Tibial artery (tissue), 4 donors: ENCODE measurements around the gene ZNF681.

Source experiments
- DNase-seq, 2 donors: peaks; one replicate each; pipeline ENCODE4 v3.0.0-alpha.2; 2019
- H3K27ac ChIP-seq, 2 donors: fragments of 200-600 bp; sonication (generic) in 1 of 2; 1 replicate in 1 of 2; 2 replicates in 1 of 2; pipeline ENCODE4 v1.5.1; 2018 to 2019; ENCODE audit warnings: mild to moderate bottlenecking in 1 of 2
- H3K27me3 ChIP-seq, 2 donors: fragments of 200-600 bp; sonication (generic) in 1 of 2; one replicate each; pipeline versions ENCODE4 v1.5.1 to v1.6.0; 2016 to 2019
- H3K36me3 ChIP-seq, 3 donors: fragments of 200-600 bp; sonication (generic) in 2 of 3; one replicate each; pipeline ENCODE4 v1.5.1; 2016 to 2019; ENCODE audit warnings: mild to moderate bottlenecking in 2 of 3
- H3K4me1 ChIP-seq, 4 donors: fragments of 200-600 bp; sonication (generic) in 2 of 4; 1 replicate in 3 of 4; 2 replicates in 1 of 4; pipeline ENCODE4 v1.5.1; 2016 to 2019
- H3K4me3 ChIP-seq, 2 donors: fragments of 200-600 bp; sonication (generic) in 1 of 2; 1 replicate in 1 of 2; 2 replicates in 1 of 2; pipeline ENCODE4 v1.5.1; 2018 to 2019; ENCODE audit warnings: mild to moderate bottlenecking in 2 of 2
- H3K9me3 ChIP-seq, 3 donors: fragments of 200-600 bp; sonication (generic) in 1 of 3; one replicate each; pipeline ENCODE4 v1.5.1; 2016 to 2019
- intact Hi-C: fragments of 100-400 bp; cut with DNase I; formaldehyde crosslinking; loops from one replicate; pipeline ENCODE4 v1.15.0; 2023; ENCODE audit warnings: low total_unique reads
- TF ChIP-seq, protein P1 (sequence below), 2 experiments: fragments of 200-600 bp in 1 of 2; fragments of 450-650 bp in 1 of 2; IDR thresholded peaks; one replicate each; pipeline ENCODE4 v1.5.1; 2017 to 2019; ENCODE audit warnings: antibody characterized with exemption in 2 of 2, mild to moderate bottlenecking in 1 of 2, moderate library complexity in 1 of 2

Gene ZNF681

DNA sequence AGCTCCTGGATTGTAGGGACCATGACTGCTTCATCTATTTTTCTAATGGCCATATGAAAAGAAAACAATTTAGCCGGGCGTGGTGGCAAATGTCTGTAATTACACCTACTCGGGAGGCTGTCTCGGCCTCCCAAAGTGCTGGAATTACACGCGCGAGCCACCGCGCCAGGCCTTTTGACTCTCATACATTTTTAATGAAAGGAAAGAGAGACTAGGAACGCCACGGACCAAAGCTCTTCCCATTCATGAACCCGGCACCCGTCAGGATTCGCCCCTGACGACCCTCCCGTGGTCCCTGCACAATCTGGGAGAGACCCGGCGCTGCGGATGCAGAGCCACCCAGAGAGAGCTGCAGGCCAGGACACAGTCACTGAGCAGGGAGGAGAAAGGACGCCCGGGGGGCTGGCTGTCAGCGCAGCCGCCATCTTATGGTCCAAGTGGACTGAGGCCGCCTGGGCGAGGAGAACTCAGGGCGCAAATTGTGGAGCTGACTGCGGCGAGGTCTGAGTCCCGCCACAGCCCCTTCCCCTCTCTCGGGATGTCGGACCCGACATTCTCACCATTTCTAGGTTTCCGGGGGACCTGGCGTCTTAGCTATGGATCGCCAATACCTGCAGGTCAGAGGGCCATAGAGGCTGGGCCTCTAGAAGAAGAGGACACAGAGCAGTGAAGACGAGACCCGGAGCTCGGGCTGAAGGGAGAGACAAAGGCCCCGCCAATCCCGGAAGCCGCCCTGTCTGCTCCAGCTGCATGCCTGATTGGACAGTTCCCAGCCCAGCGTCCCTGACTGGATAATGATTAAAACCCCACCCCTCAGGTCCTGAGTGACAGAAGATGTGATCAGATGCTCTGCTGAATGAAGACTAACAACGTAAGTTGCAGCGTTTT, at the start of gene ZNF681:
Gene ZNF681 (minus strand): TSS at position 705 of the 888 bp plus-strand sequence. CDS start 142 bp downstream, at position 563.
- H3K27ac ChIP-seq, result peak within 1 kb of the TSS; percentile 65 to 78
- no peaks in the 10 kb centered on the region for H3K9me3 ChIP-seq
- TF ChIP-seq, protein P1, sequence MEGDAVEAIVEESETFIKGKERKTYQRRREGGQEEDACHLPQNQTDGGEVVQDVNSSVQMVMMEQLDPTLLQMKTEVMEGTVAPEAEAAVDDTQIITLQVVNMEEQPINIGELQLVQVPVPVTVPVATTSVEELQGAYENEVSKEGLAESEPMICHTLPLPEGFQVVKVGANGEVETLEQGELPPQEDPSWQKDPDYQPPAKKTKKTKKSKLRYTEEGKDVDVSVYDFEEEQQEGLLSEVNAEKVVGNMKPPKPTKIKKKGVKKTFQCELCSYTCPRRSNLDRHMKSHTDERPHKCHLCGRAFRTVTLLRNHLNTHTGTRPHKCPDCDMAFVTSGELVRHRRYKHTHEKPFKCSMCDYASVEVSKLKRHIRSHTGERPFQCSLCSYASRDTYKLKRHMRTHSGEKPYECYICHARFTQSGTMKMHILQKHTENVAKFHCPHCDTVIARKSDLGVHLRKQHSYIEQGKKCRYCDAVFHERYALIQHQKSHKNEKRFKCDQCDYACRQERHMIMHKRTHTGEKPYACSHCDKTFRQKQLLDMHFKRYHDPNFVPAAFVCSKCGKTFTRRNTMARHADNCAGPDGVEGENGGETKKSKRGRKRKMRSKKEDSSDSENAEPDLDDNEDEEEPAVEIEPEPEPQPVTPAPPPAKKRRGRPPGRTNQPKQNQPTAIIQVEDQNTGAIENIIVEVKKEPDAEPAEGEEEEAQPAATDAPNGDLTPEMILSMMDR (IDR thresholded peaks at IDR 0.05), result no peak
- peak; percentile 90 to 91 for DNase-seq
- peaks cover 0 to 11% (median 4%) of the 10 kb centered on the region in 4 donors for H3K4me1 ChIP-seq
- peak within 1 kb of the TSS; percentile 73 to 74 for H3K4me3 ChIP-seq
- H3K36me3 ChIP-seq, result peaks cover 1 to 2% (median 2%) of the 10 kb centered on the region in 3 donors
- intact Hi-C loops, result no loop called here
- H3K27me3 ChIP-seq, result no peaks in the 10 kb centered on the region

DNA sequence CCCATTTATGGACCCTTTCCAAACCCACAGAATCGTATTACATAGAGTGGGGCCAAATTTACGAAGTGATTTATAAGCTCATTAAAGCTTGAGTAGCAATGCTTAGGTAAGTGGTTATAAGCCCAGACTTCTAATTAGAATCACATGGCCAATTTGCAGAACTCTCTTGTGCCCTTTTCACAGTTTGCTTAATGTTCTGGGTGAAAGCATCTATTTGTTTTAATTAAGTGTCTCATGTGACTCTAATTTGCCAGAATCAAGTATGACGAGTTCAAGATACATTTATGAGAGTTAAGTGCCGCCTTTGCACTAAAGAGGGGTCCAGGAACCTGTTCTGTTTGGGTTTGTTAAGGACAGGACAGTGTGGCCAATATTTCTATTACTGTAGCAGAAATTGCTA, 46.0 kb upstream of the ZNF681 start:
- H3K36me3 ChIP-seq, result peaks cover 0 to 8% (median 0%) of the 10 kb centered on the region in 3 donors
- H3K4me3 ChIP-seq, result no peak overlapping the region
- TF ChIP-seq, protein P1 (IDR thresholded peaks at IDR 0.05), result no peak
- intact Hi-C loops, result no loop called here
- no peak overlapping the region for H3K27ac ChIP-seq
- no peaks in the 10 kb centered on the region for H3K4me1 ChIP-seq
- no peaks in the 10 kb centered on the region for H3K27me3 ChIP-seq
- no peak for DNase-seq
- no peaks in the 10 kb centered on the region for H3K9me3 ChIP-seq

DNA sequence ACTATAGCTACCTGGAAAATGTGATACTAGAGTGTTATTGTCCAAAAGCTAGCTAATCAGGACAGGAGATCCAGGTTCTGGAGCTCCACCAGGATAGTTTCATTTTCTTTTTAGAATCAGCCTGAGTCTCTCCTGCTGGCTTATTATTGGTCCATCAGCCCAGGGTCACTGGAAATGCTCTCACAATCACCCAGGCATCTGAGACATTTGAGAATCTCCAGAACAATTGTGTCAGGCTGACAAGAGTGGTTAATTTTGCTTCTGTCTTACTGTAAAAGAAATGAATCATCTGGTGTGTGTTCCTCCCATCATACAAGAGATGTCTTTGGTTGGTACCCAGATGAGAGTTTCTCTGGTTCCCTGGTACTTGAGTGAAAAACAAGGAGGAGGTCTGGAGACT, 43.6 kb upstream of the ZNF681 start:
- H3K27ac ChIP-seq, result no peak overlapping the region
- DNase-seq, result no peak
- intact Hi-C loops, result no loop called here
- TF ChIP-seq, protein P1 (IDR thresholded peaks at IDR 0.05), result no peak
- no peaks in the 10 kb centered on the region for H3K4me1 ChIP-seq
- no peaks in the 10 kb centered on the region for H3K27me3 ChIP-seq
- no peaks in the 10 kb centered on the region for H3K36me3 ChIP-seq
- no peak overlapping the region for H3K4me3 ChIP-seq
- H3K9me3 ChIP-seq, result no peaks in the 10 kb centered on the region

DNA sequence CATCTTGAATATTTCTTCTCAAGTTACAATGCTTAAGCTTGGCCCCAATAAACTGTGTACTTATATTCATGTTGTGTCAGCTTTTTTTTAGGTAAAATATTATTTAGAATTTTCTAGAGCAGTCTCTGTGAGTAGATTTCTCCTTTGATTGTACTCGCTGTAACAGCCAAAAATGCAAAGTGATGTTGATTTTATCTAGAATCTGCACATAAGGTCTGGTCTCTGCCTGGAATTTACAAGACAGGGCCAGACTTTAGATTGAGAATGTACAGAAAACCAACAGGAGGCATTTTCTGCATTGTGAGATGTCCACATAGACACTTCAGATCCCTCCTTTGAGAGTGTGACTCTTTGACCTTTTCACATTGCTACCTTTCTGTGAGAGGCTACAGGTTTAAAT, 43.1 kb upstream of the ZNF681 start:
- Histone ChIP-seq H3K4me3 (no peak overlapping the region), H3K9me3 (no peaks in the 10 kb centered on the region), H3K27me3 (no peaks in the 10 kb centered on the region), H3K27ac (no peak overlapping the region), H3K36me3 (no peaks in the 10 kb centered on the region), H3K4me1 (no peaks in the 10 kb centered on the region)
- intact Hi-C loops, result no loop called here
- DNase-seq, result no peak
- TF ChIP-seq, protein P1 (IDR thresholded peaks at IDR 0.05), result no peak

DNA sequence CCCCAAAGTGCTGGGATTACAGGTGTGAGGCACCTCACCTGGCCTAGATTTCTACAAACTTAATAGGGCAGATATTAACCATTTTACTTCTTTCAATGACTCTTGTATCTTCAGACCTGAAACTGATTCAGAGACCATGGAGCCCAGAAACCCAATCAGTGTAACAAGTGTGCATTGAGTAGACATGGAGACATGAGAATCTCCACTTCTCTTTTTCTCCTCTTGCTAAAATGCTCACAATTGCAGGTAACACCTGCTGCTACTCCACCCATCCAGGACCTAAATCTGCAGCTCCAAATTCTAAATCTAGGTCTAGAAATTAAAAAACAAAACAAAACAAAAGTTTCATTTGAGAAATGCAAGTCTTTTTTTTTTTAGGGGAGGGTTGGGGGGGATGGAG, 42.2 kb upstream of the ZNF681 start:
- Histone ChIP-seq H3K4me3 (no peak overlapping the region), H3K9me3 (no peaks in the 10 kb centered on the region), H3K27me3 (no peaks in the 10 kb centered on the region), H3K27ac (no peak overlapping the region), H3K36me3 (no peaks in the 10 kb centered on the region), H3K4me1 (no peaks in the 10 kb centered on the region)
- DNase-seq, result no peak
- TF ChIP-seq, protein P1 (IDR thresholded peaks at IDR 0.05), result no peak
- intact Hi-C loops, result no loop called here
